Iris pigment epithelial cell (primary cell): ENCODE data around the gene KCNE3.

ENCODE experiments used
- DNase-seq: peaks from one replicate; pipeline ENCODE4 v3.0.0-alpha.2; 2011; ENCODE audit warnings: low read depth

KCNE3 gene

GRCh38 chr11:74466916-74467885 is at the start of gene KCNE3:
KCNE3 (minus strand) TSS chr11:74467549; CDS start chr11:74457563, 9,986 bp downstream.
- peak; percentile 30 for DNase-seq

- no peak for DNase-seq
These were observed 40.2 kb upstream of the KCNE3 start for GRCh38 chr11:74507582-74507981.

GRCh38 chr11:74506823-74507222 is 39.5 kb upstream of the KCNE3 start:
- peak; percentile 21 for DNase-seq

GRCh38 chr11:74505911-74506310 is 38.6 kb upstream of the KCNE3 start:
- no peak for DNase-seq

- DNase-seq, result no peak
These were observed 36.8 kb upstream of the KCNE3 start for GRCh38 chr11:74504100-74504691.

GRCh38 chr11:74494916-74495315 is 27.6 kb upstream of the KCNE3 start:
- no peak for DNase-seq

- DNase-seq, result no peak
These were observed 26.7 kb upstream of the KCNE3 start for GRCh38 chr11:74493791-74494630.

GRCh38 chr11:74492974-74493790 is 25.8 kb upstream of the KCNE3 start, which contains the start of gene LIPT2:
LIPT2 (minus strand) TSS chr11:74493724; CDS start chr11:74493703, 21 bp downstream.
- DNase-seq, result peak; percentile 99

- DNase-seq, result no peak
These were observed 24.7 kb upstream of the KCNE3 start for GRCh38 chr11:74492084-74492483.

- DNase-seq, result no peak
These were observed 23.6 kb upstream of the KCNE3 start for GRCh38 chr11:74490941-74491340.

- DNase-seq, result no peak
These were observed 20.5 kb upstream of the KCNE3 start for GRCh38 chr11:74487875-74488274.

GRCh38 chr11:74485868-74486267 is 18.5 kb upstream of the KCNE3 start:
- DNase-seq, result no peak

- DNase-seq, result no peak
These were observed 13.5 kb upstream of the KCNE3 start for GRCh38 chr11:74480688-74481417.

GRCh38 chr11:74479732-74480123 is 12.4 kb upstream of the KCNE3 start:
- no peak for DNase-seq

- DNase-seq, result no peak
These were observed 11.8 kb upstream of the KCNE3 start for GRCh38 chr11:74478877-74479731.

- no peak for DNase-seq
These were observed 9.2 kb upstream of the KCNE3 start for GRCh38 chr11:74476536-74476935.

GRCh38 chr11:74474316-74474715 is 7.0 kb upstream of the KCNE3 start:
- DNase-seq, result no peak

GRCh38 chr11:74473382-74474173 is 6.2 kb upstream of the KCNE3 start:
- no peak for DNase-seq
